Skeletal muscle tissue (tissue), 4 donors: ENCODE data around the gene ITFG2. TPM values are rescaled to one million over a fixed set of nuclear protein-coding genes. Genes with fewer than 3 reads are reported as not detected.

Source experiments
- H3K27ac ChIP-seq: one replicate; pipeline ENCODE4 v1.7.0; 2013; ENCODE audit warnings: mild to moderate bottlenecking, low read depth, low read length, inconsistent platforms
- H3K27me3 ChIP-seq, 3 donors: one replicate each; pipeline ENCODE4 v1.7.0; 2013; ENCODE audit warnings: low read length in 3 of 3; ENCODE audit not compliant: control insufficient read depth in 3 of 3, insufficient read depth in 3 of 3
- H3K36me3 ChIP-seq, 3 donors: one replicate each; pipeline ENCODE4 v1.7.0; 2013; ENCODE audit warnings: low read length in 3 of 3; ENCODE audit not compliant: control insufficient read depth in 3 of 3, insufficient read depth in 3 of 3
- H3K4me1 ChIP-seq, 3 donors: one replicate each; pipeline ENCODE4 v1.7.0; 2013; ENCODE audit warnings: low read length in 3 of 3, mild to moderate bottlenecking in 3 of 3; ENCODE audit not compliant: control insufficient read depth in 3 of 3, insufficient read depth in 3 of 3
- H3K4me3 ChIP-seq, 3 donors: one replicate each; pipeline ENCODE4 v1.7.0; 2013; ENCODE audit warnings: low read length in 3 of 3
- H3K9ac ChIP-seq, 3 donors: one replicate each; pipeline ENCODE4 v1.7.0; 2013; ENCODE audit warnings: low read length in 3 of 3, mild to moderate bottlenecking in 3 of 3, moderate library complexity in 2 of 3, low read depth in 1 of 3
- H3K9me3 ChIP-seq, 3 donors: one replicate each; pipeline ENCODE4 v1.7.0; 2013; ENCODE audit warnings: low read length in 3 of 3; ENCODE audit not compliant: control insufficient read depth in 3 of 3
- total RNA-seq: library from RNA; depleted of rRNA; stranded (reverse); fragments of >200 nt; gene quantifications from one replicate; pipeline ENCODE4 v1.2.3, GENCODE V29; 2014
- donor health status: Osteomylitis.

ITFG2 gene
- total RNA-seq, 1 donor from 2014 or later = 18.8 TPM

DNA sequence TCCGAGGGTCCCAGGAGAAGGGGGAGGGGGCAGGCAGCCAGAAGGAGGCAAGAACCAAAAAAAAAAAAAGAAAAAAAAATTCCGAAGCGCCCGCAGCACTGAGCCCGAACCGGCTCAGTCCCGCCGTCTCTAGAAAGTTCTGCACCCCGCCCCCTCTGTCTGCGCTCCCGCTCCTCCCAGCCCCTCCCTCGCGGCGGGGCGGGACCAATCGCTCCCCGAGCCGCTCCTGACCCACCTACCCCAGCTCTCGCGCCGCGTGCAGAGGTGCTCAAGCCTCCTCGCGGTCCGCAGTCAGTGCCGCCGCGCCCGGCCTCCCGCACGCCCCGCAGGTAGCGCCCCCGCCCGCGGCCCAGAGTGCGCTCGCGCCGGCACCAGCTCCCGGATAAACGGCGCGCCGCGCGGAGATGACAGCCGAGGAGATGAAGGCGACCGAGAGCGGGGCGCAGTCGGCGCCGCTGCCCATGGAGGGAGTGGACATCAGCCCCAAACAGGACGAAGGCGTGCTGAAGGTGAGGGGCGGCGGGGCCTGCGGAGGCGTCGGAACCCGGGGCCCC is 17.7 kb upstream of the ITFG2 start, which contains the start of gene FKBP4:
Gene FKBP4, plus strand, starts transcription at position 235 of the 554 bp plus-strand sequence. Its CDS starts 170 bp downstream, at position 405.
- Histone ChIP-seq H3K27ac (peak within 1 kb of the TSS; percentile 54), H3K9me3 (no peaks in the 10 kb centered on the region), H3K4me3 (peak within 1 kb of the TSS; percentile 78 to 89 (median 85)), H3K27me3 (no peaks in the 10 kb centered on the region), H3K4me1 (peaks cover 22 to 28% (median 24%) of the 10 kb centered on the region in 3 donors), H3K36me3 (peaks cover 22 to 28% (median 28%) of the 10 kb centered on the region in 3 donors), H3K9ac (peak within 1 kb of the TSS; percentile 81 to 86 (median 83))

DNA sequence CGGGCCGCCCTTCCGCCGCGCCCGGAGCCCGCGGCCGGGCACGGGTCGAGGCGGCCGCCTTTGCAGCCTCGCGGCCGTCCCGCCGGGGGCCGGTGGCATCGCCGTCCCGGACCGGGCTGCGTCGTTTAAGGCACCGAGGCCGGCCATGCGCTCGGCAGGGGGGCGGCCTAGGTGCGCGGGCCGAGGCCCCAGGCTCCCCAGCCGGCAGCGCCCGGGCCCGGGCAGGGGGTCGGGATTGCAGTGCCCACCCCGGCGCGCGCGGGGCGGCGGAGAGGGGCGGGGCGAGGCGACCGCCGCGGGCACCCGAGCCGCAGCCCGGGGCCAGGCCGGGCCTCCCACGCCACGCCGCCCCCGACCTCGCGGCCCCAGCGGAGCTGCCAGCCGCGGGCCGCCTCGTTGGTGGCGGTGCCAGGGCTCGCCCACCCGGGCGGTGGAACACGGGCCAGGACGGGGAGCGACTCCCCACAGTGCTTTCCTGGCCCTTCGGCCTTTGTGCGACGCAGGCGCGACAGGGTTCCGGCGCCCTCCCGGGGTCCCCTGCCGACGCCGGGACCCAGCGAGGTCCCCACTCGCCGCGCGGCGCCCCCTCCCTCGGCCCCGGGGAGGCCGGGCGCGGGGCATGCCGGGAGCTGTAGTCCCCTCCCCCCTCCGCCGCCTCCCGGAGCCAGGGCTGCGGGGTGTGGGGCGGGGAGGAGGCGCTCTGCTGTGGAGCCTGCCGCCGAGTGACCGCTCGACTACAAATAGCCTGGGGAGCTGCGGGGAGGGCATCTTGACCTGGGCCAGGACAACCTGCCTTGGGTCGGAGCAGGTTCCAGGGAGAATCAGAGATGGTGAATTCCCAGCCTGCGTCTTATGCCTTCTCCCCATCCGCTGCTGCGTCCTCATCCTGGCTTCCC is 16.9 kb upstream of the ITFG2 start:
- Histone ChIP-seq H3K4me3 (peak overlapping the region; percentile 78 to 89 (median 85)), H3K27ac (peak overlapping the region; percentile 54), H3K4me1 (peaks cover 22 to 28% (median 24%) of the 10 kb centered on the region in 3 donors), H3K36me3 (peaks cover 29 to 36% (median 35%) of the 10 kb centered on the region in 3 donors), H3K9ac (peak overlapping the region; percentile 81 to 86 (median 83)), H3K9me3 (no peaks in the 10 kb centered on the region), H3K27me3 (no peaks in the 10 kb centered on the region)

DNA sequence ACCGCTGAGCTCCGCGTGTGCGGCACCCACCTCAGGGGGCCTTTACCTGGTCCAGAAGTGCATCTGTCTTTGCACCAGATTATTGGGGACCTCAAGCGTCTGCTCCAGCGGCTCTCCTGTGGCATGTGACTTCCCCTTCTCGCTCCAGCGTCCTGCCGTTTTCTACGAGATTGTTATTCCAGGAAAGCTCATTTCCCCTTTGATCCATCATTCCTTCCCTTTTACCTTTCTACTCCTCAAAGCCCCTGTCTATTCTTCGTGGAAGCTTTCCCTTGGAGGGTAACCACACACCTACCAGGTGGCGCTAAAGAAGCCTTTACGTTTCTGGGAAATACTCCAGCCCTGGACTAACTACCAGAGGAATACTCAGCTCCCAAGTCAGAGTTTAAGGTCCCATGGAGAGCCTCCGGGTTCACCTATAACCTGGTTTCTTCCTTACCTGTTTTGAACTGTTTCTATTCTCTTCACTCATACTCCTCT is 16.2 kb upstream of the ITFG2 start:
- Histone ChIP-seq H3K4me1 (peaks cover 22 to 33% (median 28%) of the 10 kb centered on the region in 3 donors), H3K27me3 (no peaks in the 10 kb centered on the region), H3K27ac (peak overlapping the region; percentile 54)

DNA sequence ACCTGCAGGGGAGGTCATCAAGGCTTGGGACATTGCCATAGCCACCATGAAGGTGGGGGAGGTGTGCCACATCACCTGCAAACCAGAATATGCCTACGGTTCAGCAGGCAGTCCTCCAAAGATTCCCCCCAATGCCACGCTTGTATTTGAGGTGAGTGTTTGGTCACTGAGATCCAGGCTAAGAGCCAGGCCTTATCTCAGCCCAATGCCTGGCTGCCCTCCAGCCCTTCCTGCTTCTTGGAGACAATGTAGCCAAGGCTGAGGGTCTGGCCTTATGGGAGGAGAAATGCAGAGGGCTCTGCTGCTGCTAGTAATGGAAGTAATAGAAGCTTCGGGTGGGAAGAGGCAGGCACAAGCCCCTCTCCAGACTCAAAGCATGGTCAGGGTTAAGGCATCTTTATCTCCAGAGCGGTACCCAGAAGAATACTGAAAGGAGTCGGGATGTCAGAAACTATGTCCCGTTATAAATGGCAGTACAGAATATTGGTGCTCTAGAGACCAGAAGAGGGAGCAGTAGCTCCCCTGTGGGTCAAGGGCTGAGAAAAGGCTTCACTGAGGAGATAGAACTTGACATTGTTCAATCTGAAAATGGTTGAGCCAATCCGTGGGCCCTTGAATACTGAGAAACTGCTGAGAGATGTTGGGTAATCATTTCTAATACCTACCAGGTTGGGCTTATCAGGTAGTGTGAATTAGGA is 14.6 kb upstream of the ITFG2 start:
- Histone ChIP-seq H3K27me3 (no peaks in the 10 kb centered on the region), H3K9me3 (no peaks in the 10 kb centered on the region), H3K4me3 (no peak overlapping the region), H3K9ac (no peak overlapping the region), H3K4me1 (peaks cover 22 to 33% (median 29%) of the 10 kb centered on the region in 3 donors), H3K27ac (no peak overlapping the region), H3K36me3 (peaks cover 41 to 57% (median 53%) of the 10 kb centered on the region in 3 donors)

More for the DNA sequence above, 16.2 kb upstream of the ITFG2 start:
- peak overlapping the region; percentile 81 to 86 (median 83) for H3K9ac ChIP-seq
- H3K36me3 ChIP-seq = peaks cover 34 to 42% (median 40%) of the 10 kb centered on the region in 3 donors
- peak overlapping the region; percentile 78 to 89 (median 85) for H3K4me3 ChIP-seq
- H3K9me3 ChIP-seq = no peaks in the 10 kb centered on the region

DNA sequence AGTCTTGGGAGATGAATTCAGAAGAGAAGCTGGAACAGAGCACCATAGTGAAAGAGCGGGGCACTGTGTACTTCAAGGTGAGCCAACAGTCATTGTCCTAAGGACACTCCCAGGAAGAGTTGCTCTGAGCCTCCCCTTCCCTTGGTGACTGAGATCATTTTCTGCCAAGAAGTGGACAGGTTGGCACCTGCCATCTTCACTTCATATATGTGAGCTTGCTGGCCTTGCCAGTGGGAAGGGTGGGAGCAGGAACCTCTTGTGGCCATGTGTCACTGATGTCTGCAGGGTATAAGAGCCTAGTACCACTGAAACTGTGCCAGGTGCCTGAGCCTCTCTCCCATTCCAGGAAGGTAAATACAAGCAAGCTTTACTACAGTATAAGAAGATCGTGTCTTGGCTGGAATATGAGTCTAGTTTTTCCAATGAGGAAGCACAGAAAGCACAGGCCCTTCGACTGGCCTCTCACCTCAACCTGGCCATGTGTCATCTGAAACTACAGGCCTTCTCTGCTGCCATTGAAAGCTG is 12.4 kb upstream of the ITFG2 start:
- no peak overlapping the region for H3K27ac ChIP-seq
- peaks cover 27 to 36% (median 32%) of the 10 kb centered on the region in 3 donors for H3K4me1 ChIP-seq
- H3K36me3 ChIP-seq = peaks cover 52 to 78% (median 72%) of the 10 kb centered on the region in 3 donors
- H3K9me3 ChIP-seq = no peaks in the 10 kb centered on the region
- H3K9ac ChIP-seq = no peak overlapping the region
- H3K27me3 ChIP-seq = no peaks in the 10 kb centered on the region
- no peak overlapping the region for H3K4me3 ChIP-seq

DNA sequence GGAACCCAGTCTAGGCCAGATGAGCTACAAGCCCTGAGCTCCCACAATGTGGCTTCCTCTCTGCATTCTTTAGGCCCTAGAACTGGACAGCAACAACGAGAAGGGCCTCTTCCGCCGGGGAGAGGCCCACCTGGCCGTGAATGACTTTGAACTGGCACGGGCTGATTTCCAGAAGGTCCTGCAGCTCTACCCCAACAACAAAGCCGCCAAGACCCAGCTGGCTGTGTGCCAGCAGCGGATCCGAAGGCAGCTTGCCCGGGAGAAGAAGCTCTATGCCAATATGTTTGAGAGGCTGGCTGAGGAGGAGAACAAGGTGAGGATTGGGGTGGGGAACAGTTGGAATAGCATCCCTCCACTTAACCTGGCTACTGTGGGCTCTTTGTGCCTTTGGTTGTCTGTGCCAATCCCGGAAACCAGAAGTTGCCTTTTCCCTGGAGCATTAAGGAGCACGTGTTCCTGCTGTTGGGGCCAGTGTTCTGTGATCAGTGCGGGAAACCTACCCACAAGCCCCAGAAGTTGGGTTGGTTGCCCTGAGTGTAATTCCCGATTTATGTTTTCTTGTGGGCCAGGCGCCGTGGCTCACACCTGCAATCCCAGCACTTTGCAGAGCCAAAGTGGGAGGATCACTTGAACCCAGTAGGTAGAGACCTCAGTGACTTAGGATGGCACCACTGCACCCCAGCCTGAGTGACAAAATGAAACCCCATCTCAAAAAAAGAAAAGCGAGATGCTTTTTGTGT is 11.3 kb upstream of the ITFG2 start:
- H3K4me1 ChIP-seq = peaks cover 23 to 33% (median 27%) of the 10 kb centered on the region in 3 donors
- H3K9ac ChIP-seq = peak overlapping the region in 1 of 3 donors; percentile 36
- H3K27me3 ChIP-seq = no peaks in the 10 kb centered on the region
- no peaks in the 10 kb centered on the region for H3K9me3 ChIP-seq
- no peak overlapping the region for H3K4me3 ChIP-seq
- no peak overlapping the region for H3K27ac ChIP-seq
- H3K36me3 ChIP-seq = peaks cover 52 to 79% (median 78%) of the 10 kb centered on the region in 3 donors

DNA sequence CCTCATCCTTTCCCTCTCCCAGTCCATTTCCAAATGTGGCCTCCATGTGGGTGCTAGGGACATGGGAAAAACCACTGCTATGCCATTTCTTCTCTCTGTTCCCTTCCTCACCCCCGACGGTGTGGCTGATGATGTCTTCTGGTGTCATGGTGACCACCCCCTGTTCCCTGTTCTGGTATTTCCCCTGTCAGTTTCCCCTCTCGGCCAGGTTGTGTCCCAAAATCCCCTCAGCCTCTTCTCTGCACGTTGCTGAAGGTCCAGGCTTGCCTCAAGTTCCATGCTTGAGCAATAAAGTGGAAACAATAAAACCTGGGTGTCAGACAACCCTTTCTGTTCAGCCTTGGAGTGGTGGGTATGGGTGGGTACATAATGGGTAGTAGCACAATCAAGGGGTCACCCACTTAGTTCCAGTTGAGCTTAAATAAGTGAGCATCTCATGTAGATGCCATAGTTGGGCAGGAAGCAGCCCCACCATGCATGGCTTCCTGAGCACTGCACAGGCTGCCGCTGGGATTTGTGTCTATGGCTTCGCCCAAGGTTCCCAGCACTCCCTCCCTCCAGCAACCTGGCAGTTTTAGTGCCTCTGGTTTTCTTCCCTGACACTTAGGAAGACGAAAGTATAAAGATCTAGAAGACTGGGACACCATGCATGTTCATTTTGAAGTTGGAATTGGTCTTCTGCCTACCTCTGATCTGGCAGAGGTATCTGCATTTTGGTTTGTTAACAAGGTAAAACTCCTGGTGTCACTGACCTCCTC is 8.7 kb upstream of the ITFG2 start:
- H3K9me3 ChIP-seq = no peaks in the 10 kb centered on the region
- no peak overlapping the region for H3K4me3 ChIP-seq
- no peak overlapping the region for H3K27ac ChIP-seq
- no peak overlapping the region for H3K9ac ChIP-seq
- H3K36me3 ChIP-seq = peaks cover 39 to 69% (median 63%) of the 10 kb centered on the region in 3 donors
- H3K4me1 ChIP-seq = peaks cover 7 to 16% (median 10%) of the 10 kb centered on the region in 3 donors
- H3K27me3 ChIP-seq = no peaks in the 10 kb centered on the region

DNA sequence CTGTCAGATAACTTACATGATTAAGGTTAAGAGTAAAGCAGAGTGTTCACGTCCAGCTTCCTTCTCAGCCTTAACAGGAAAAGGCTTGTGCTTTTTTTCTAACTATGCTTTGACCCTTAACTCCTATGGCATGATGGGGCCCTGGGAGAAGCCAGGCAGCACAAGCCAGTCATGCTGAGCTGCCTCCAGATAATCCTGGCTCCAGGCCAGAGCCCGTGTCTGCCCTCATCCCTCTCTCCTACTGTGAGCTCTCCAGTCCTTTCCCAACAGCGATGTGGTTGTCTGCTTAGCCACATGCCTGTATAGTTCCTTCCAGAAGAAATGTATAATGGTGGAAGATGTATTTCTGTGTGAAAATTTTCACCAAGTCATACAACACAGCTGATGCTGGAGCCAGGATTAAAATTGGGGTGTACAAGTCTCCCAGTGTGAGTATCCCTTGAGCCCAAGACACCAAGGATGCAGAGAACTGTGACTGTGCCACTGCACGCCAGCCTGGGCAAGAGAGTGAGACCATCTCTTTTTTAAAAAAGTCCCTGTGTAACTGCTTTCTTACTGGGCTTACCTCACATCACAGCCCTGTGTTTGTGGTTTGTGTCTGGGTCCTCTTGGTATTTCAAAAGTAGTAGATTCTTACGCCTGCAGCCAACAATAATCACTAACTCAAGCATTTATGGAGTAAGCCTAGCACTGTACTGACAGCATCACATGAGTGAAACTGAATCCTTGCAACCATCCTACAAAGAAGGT is 7.9 kb upstream of the ITFG2 start:
- Histone ChIP-seq H3K9me3 (no peaks in the 10 kb centered on the region), H3K27me3 (no peaks in the 10 kb centered on the region), H3K9ac (no peak overlapping the region), H3K36me3 (peaks cover 32 to 62% (median 55%) of the 10 kb centered on the region in 3 donors), H3K4me3 (no peak overlapping the region), H3K27ac (no peak overlapping the region), H3K4me1 (peaks cover 7 to 15% (median 10%) of the 10 kb centered on the region in 3 donors)
